Measurements from ENCODE around the gene REP15.
"Not testable (repeated sequence)": the region's sequence is repeated elsewhere in the genome, so short reads cannot be mapped to it uniquely, and the experiment has no call there.

Gene REP15

DNA sequence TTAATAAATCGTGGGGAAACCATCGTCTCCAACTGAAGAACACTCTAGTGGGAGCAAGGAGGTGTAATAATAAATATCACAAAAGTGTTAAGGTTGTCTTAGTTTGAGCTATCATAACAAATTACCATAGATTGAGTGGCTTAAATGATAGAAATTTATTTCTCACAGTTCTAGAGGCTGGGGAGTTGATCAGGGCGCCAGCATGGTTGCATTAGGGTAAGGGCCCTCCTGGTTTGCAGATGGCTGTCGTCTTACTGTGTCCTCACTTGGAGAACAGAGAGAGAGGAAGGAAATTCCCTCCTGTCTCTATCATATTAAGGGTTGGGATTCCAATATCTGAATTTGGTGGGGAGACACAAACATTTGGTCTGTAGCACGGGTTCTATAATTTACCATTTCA lies 47.4 kb downstream of the REP15 start:
- no peak for DNase-seq (ENCODE audit: insufficient read length, low spot score)
- TF ChIP-seq TAF1 (IDR thresholded peaks at IDR 0.05; ENCODE audit: low read depth, low read length) = no peak
- TF ChIP-seq POLR2A (IDR thresholded peaks at IDR 0.05; ENCODE audit: low read depth, low read length) = no peak
- TF ChIP-seq POLR2AphosphoS5 (IDR thresholded peaks at IDR 0.05; ENCODE audit: low read depth, low read length) = no peak
- no peak for TF ChIP-seq SPI1 (IDR thresholded peaks at IDR 0.05; ENCODE audit: low read depth, low read length)
- TF ChIP-seq PAX5 (IDR thresholded peaks at IDR 0.05; ENCODE audit: insufficient read depth, low read length, severe bottlenecking) = no peak
- no peak for TF ChIP-seq POU2F2 (IDR thresholded peaks at IDR 0.05; ENCODE audit: low read depth, low read length)
- no peak for FAIRE-seq

DNA sequence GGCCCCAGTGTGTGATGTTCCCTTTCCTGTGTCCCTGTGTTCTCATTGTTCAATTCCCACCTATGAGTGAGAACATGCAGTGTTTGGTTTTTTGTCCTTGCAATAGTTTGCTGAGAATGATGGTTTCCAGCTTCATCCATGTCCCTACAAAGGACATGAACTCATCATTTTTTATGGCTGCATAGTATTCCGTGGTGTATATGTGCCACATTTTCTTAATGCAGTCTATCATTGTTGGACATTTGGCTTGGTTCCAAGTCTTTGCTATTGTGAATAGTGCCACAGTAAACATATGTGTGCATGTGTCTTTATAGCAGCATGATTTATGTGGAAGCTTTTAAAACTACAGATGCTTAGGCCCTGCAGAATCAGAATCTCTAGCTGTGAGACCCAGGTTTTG lies 49.5 kb downstream of the REP15 start:
- FAIRE-seq; DNase-seq (ENCODE audit: insufficient read length, low spot score): not testable (repeated sequence)

All from GM12891 (cell line).